Stimulated activated CD8-positive, alpha-beta memory T cell treated with anti-CD3 and anti-CD28 coated beads, Interleukin-4, amount 100 ng/mL, for 1 hour (primary cell): ENCODE data around the gene AXIN2.
"Not testable (repeated sequence)": the region's sequence is repeated elsewhere in the genome, so short reads cannot be mapped to it uniquely, and the experiment has no call there.

ENCODE experiments used
- DNase-seq, 2 donors: peaks; one replicate each; pipeline ENCODE4 v3.0.0-alpha.2; 2020; ENCODE audit warnings: low read depth in 2 of 2, low spot score in 1 of 2

Gene AXIN2

DNA sequence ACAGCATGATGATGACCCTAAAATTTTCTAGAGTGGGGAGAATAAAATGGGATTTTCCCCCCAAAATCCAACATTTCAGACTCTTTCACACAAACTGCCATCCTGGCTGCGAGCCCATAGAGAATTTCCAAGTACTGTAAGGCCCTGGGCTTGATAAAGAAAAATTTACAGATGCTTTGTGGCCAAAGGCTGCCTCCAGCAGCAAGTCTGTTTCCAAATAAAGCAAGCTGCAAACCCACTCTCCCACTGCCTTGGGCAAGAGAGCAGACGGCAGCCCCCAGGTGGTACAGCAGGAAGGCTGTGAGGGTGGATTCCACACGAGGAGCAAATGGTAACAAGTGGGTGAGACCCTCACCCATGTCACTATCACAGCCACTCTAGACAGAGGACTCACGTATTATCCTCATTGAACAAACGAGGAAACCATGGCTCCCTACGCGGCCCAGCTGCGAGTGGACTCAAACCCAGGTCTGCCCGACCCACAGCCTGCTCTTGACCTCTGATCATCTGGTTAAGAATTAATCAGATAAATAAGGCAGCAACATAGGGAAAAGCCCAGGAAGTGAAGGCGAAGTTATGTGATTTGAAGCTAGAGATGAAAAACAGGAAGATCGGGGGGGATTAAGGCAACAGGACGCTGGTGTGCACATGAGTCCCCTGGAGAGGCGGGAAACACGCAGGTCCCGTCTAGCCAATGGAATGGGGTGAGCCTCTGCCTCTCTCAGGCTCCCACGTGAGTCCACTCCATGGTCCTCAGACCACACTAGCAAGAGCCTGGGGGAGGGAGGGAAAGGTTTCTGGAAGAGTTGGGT lies 37.4 kb downstream of the AXIN2 start:
- no peak for DNase-seq

DNA sequence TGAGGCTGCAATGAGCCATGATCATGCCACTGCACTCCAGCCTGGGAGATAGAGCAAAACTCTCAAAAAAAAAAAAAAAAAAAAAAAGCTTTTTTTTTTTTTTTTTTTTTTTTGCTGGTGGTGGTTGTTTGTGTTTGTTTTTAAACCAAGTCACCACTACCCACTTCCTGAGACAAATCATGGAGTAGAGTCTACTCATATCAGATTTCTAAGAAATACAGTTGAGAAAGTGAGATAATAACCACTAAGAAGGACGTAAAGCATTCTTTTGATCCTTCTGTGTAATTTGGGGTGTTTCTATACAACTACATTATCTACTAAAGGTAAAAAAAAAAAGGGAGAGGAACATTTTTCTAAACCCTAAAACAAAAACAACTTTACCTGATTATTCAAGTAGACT lies 38.0 kb downstream of the AXIN2 start:
- DNase-seq = no peak

DNA sequence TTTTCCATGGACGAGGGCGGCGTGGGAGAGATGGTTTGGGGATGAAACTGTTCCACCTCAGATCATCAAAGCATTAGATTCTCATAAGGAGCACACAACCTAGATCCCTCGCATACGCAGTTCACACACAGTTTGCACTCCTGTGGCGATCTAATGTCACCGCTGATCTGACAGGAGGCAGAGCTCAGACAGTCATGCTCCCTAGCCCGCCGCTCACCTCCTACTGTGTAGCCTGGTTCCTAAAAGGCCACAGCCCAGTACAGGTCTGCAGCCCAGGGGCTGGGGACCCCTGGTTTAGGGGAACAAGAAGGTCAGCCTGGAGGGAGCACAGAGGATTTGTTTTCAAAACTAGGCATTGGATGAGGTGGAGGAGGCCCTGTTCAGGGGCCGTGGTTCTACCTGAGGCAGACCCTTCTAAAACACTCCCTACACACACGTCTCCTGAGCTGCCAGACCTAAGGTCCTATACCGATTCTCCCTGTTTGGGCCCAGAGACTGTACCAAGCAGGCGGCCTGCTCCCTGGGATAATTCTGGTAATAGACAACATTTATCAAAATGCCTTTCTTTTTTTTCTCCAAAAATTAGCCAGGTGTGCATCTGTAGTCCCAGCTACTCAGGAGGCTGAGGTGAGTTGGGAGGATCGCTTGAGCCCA lies 38.6 kb downstream of the AXIN2 start:
- no peak for DNase-seq

DNA sequence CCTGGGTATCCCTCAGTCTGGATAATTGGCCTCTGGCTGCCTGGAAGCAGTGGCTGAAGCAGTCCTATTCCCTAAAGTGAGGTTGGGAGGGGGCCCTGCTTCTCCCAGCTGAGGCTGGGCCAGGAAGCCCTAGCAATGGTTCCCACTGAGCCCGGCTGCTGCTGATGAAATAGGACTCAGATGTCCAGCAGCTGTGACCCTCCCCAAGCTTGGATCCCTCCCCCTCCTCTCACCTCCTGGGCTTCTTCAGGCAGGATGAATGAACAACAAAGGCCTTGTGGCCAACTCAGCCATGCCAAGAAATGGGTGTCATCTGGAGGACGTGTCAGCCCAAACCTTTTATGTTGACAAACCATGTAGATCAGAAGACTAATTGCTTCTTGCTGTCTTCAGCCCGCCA lies 42.0 kb downstream of the AXIN2 start:
- no peak for DNase-seq

DNA sequence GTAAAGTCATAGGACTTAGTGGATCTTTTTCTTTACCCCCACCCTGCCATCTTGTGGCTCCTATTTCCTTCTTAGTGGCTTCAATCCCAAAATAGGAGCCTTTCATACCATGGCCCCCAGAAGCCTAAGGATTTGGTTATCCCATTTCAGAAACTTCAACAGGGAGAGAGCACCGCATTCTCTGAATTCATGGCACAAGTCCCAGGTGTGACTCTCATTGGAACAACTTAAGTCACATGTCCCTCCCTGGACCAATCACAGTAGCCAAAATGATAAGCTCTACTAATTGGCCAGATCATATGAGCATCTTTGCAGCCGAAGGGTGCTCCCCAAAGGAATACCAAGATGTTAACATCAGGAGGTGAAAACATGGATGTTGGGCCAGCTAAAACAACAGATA lies 43.2 kb downstream of the AXIN2 start:
- no peak for DNase-seq

DNA sequence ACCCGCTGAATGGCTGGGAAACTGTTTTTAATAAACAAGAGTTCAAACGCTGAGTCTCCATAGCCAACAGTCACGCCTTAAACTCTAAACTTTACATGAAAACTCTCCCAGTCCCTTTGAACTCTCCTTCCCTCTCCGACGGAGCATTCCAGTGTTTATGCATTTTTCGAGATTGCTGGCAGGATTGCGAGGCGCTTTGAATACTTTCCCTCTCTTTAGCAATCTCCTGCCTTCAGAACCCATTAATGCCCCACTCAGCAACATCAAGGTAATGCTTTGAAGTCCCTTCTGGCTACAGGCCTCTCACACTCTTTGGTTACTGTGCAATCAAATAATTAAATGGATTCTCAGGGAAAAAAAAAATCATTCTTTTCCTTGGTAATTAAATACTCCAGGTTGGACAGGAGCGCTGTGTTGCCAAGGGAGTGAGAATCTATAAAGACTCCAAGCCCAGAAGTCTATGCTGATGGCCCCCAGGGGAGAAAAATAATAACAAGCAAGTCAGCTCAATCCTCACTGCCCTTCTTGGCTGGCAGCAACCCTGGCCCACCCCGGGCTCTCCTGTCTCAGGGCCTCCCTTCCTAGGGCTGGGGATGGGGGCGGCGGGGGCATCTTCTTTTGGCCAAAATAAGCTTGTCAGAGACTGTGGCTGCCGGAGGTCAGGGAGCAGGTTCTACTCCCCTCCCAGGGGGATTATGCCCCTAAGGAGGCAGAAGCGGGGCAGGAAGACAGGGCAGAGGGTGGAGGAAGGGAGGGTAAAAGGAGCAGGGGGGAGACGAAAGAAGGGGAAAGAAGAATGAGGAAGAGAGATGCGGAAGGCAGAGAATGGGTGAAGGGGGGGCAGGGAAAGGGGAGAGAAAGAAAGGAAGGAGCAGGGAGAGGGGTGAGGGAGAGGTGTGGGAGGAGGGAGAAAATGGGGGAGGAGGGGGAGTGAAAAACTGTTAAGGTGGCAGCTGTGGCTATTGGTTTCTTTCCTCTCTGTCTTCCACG lies 45.2 kb downstream of the AXIN2 start:
- DNase-seq = no peak

DNA sequence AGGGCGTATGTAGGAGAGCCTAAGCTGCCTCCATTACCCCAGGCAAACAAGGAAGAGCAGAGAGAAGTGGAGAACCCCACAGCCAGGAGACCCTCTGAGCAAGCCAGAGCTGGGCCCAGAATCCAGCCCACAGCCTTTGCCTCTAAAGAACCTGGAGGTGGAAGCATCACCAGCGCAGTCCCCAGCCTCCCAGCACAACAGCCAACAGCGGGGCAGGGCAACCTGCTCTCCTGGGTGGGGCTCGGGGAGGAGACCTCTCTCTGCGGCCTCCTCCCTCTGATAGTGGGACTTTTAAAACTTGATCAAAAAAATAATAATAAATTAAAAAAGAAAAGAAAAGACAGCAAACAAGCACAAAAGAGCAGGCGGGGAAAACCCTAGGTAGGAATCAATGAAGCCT lies 45.9 kb downstream of the AXIN2 start:
- DNase-seq = no peak

DNA sequence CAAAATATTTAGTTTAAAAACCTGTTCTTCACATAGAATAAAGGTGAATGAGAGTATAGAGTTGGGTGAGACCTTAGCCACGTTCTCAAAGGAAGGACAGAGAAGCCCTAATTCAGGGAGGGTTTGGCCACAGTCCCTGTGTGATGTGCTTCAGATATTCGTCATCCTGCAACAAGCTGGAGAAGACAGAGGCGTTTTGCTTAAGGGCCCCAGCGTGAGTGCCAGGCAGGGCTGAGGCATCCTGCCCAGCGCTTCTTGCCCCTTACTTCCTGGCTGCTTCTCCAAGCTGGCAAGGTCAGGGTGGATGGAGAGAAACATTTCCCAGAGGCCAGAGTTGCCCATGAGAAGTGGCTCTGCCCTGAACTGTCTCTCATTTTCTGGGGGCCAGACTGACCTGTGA lies 46.9 kb downstream of the AXIN2 start:
- DNase-seq = no peak

DNA sequence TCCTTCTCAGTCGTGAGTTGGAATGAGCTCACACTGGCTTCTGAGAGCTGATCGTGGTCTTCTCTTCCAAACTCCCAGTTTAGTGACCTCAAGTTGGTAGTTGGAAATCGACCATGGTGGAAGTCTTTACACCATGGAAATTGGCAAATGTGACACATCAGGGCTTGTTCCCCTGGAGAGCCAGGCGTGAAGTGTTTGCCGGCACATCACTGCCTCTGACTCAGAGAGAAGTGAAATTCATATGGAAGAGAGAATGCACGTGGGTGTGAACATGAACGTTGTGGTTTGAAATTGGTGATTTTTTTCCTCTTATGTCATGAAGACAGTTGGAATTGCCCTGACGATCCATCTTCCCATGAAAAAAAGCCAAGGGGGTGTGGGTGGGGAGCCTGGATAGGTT lies 47.4 kb downstream of the AXIN2 start:
- no peak for DNase-seq

DNA sequence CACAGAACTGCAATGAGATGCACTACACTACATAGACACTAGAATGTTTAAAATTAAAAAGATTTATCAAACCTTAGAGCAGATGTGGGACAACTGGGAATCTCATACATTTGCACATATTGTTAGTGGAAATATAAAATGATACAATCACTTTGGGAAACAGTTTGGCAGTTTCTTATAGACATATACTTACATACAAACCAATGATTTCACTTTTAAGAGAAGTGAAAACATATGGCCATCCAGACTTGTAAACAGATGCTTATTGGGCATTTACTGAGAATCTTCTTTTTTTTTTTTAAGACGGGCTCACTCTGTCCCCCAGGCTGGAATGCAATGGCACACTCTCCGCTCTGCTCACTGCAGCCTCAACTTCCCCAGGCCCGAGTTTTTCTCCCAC lies 50.1 kb downstream of the AXIN2 start:
- no peak for DNase-seq

DNA sequence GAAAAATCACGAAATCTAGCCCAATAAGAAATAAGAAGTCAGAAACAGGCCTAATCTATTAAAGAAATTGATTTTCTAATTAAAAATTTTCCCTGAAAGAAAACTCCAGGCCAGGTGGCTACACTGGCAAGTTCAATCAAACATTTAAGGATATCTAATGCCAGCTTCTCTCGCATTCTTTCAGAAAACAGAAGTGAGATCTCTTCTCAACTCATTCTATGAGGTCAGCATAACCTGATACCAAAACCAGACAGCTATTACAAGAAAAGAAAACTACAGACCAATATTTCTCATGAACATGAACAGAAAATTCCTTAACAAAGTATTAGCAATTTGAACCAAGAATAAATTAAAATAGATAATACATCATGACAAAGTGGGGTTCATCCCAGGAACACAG lies 52.4 kb downstream of the AXIN2 start:
- DNase-seq = no peak

DNA sequence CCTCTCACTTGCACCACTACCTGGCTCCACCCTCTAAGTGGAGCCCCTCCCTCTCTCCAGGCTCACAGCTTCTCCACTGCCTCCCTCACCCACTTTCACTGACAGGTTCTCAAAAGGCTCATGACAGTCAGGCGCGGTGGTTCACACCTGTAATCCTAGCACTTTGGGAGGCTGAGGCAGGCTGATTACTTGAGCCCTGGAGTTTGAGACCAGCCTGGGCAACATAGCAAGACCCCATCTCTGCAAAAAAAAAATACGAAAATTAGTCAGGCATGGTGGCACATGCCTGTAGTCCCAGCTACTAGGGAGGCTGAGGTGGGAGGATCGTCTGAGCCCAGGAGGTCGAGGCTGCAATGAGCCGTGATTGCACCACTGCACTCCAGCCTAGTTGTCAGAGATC lies 56.8 kb downstream of the AXIN2 start:
- DNase-seq = not testable (repeated sequence)

DNA sequence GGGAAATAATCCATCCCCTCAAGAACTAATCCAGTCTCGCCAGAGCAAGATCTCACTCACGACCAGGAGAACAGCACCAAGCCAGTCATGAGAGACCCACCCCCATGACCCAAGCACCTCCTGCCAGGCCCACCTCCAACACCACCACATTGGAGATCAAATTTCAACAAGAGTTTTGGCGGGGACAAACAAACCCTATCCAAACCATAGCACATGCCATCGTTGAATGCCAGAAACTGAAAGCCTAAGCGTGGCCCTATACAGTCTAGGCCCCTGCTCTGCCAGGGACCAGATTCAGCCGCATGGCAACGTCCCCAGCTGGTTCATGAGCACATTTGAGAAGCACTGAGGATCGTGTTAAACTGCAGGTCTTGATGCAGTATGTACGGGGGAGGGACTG lies 57.3 kb downstream of the AXIN2 start:
- DNase-seq = no peak

DNA sequence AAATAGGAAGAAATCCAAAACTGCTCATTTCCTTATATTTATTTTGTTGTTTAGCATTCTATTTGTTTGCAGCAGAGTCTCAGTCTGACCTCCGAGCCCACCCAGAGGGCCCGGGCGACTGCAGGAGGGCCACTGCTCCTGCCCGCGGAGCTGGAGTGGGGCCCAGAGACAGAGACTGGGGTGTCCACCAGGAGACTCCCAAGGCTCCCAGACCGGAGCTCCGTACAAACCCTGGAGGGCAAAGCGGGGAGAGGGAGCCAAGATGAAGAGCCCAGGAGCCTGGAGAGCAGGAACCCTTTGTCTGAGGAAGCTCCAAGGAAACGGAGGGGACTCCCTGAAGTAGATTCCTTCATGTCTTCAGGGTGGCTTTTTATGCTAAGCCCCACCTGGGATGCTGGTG lies 57.9 kb downstream of the AXIN2 start:
- DNase-seq = no peak

DNA sequence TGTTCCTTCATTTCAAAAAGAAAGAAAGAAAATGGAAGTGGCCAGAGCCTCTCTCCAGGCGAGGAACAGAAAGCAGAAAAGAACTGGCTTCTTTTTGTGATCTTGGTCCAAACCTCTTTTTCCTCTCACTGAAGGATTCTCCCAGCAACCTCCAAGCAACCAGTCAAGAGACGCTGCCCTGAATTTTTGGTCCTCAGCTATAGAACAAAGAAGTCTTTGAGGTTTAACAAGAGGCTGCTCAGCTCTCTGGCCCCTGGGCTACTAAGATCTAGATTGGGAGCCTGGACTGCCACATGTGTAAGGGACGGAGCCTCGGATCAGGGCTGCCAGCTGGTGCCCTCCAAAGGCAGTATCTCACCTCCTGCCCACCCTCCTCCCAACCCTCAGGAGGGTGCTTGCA lies 62.6 kb downstream of the AXIN2 start:
- DNase-seq = no peak

DNA sequence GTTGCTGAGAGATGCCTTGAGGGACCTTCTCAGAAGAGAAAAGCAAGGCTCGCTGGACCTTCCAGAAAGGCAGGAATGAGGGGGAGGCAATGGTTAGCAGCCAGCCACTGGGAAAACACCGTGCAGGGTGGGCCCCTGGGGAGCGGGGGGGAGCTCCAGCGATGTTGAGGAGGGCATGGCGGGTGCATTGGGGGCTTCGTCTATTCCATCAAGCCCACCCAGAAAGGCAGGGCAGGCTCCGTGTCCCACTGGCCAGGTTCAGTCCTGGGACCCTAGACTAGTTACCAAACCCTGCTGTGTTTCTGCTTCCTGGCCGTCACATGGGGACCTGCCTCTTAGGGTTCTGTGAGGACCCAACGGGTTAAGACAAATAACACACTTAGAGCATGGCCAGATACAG lies 64.6 kb downstream of the AXIN2 start:
- no peak for DNase-seq

DNA sequence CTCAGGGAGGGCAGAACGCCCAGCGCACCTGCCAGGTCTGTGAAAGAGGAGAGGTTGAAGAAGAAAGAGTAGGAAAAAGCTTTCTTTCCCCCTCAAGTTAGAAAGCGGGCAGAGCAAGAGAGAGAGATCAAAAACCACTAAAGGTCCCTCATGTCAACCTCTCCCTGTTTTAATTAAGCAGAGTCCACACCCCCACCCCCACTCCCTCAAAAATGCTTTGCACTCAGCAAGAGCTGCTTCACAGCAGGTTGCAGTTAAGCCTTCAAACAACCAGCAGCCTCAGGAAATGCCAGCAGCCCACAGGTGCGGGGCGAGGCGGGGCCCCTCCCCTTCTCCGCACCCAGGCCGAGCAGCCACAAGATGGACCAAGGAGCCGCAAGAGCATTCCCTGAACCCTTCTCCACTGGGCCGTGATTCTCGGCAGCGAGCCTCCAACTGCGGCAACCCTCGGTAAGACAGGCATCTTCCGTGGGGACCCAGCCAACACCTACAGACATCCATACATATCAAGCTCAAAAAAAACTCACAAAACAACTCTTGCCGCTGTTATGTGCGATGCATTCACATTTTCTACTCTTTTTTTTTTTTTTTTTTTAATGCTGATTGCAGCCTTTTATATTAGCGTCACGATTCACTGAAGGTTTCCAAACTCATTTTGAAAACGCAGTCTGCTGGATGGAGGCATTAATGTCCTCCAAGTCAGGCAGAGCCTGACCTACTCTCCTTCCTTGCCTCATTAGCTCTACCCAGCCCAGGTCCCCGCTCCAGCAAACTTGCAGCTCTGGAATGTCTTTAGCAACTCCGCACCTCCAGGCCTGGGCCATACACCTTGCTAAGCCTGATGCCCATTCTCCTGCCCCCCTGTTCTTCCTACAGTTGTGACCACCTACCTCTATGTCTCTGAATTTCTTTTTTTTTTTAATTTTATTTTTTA lies 66.1 kb downstream of the AXIN2 start:
- no peak for DNase-seq

DNA sequence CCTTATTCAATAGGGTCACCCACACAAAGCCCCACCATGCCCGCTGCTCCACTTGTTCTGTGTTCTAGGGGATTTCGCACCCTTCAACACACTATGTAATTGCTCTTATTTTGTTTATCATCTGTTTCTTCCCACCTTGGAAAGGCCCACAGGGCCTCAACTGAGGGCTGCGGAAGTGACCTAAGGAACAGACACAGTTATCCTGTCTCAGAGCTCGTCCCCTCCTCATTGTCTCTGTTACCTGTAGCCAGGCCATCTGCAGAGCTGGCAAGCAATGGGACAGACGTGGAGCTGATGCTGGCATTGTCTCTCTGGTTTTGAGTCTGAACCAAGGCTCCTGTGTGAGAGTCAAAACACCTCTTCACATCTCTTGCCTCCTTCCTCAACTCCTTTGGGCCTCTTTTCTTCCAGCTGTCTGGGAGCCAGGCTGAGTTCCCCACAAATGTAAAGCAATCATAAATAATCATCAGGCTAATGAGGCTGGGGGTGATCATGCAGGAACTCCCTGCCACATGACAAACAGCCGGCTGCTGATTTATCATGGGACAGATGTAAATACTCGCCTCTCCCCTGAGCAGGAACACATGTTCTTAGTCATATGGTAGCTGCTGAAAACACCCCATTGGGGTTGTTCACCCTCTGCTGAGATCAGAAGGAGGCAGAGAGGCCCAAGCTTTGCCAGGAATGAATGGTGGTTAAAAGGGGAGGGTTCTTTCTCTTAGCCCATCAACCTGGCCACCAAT lies 71.9 kb downstream of the AXIN2 start:
- DNase-seq = no peak

DNA sequence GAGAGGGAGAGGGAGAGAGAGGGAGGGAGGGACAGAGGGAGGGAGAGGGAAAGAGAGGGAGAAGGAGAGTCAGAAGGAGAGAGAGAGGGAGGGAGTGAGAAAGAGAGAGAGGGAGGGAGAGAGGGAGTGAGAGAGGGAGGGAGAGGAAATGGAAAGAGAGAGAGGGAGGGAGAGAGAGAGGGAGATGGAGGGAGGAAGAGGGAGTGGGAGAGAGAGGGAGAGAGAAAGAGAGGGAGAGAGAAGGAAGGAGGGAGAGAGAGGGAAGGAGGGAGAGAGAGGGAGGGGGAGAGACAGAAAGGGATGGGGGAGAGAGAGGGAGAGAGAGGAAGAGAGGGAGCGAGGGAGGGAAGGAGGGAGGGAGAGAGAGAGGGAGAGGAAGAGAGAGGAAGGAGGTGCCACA lies 72.8 kb downstream of the AXIN2 start:
- DNase-seq = no peak

DNA sequence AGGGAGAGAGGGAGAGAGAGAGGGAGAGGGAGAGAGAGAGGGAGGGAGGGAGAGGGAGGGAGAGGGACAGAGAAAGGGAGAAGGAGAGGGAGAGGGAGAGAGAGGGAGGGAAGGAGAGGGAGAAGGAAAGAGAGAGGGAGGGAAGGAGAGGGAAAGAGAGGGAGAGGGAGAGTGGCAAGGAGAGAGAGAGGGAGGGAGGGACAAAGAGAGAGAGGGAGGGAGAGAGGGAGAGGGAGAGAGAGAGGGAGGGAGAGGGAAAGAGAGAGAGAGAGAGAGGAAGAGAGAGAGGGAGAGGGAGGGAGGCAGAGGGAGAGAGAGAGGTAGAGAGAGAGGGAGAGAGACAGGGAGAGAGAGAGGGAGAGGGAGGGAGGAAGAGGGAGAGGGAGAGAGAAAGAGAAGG lies 73.5 kb downstream of the AXIN2 start:
- DNase-seq = no peak
